Upper lobe of left lung (tissue), 4 donors: ENCODE results near the gene CYP3A4.

Source experiments
- CTCF ChIP-seq, 6 experiments: fragments of 450-650 bp in 4 of 6; fragments of 200-600 bp in 2 of 6; sonication (generic) in 2 of 6; IDR thresholded peaks; one replicate each; pipeline ENCODE4 v1.5.1; 2016 to 2019; ENCODE audit warnings: antibody characterized with exemption in 6 of 6
- POLR2A ChIP-seq, 4 donors: fragments of 450-650 bp; IDR thresholded peaks; one replicate each; pipeline ENCODE4 v1.5.1; 2016 to 2017; ENCODE audit warnings: antibody characterized with exemption in 4 of 4, mild to moderate bottlenecking in 2 of 4
- POLR2AphosphoS5 ChIP-seq, 2 donors: sonication (generic); formaldehyde crosslinking; IDR thresholded peaks; one replicate each; pipeline ENCODE4 v1.5.1; 2017; ENCODE audit warnings: antibody characterized with exemption in 2 of 2

- TF ChIP-seq CTCF (IDR thresholded peaks at IDR 0.05) = no peak
- no peak for TF ChIP-seq POLR2A (IDR thresholded peaks at IDR 0.05)
- no peak for TF ChIP-seq POLR2AphosphoS5 (IDR thresholded peaks at IDR 0.05)
Observed at GRCh38 chr7:99719996-99720769, 63.8 kb downstream of the CYP3A4 start.
